ENCODE results near the gene KCNQ1.

KCNQ1 gene

GRCh38 chr11:2832533-2833020, 387.8 kb downstream of the KCNQ1 start:
- TF ChIP-seq CTCF (IDR thresholded peaks at IDR 0.05; ENCODE audit: low read length) (no peak), EZH2 (IDR thresholded peaks at IDR 0.05; ENCODE audit: borderline replicate concordance, low read length) (no peak)
- Histone ChIP-seq H3K79me2 (ENCODE audit: insufficient read depth, low read length) (no peaks in the 10 kb centered on the region), H3K4me1 (ENCODE audit: insufficient read depth, low read length, severe bottlenecking) (no peaks in the 10 kb centered on the region), H3K27me3 (ENCODE audit: insufficient read depth, low read length) (no peaks in the 10 kb centered on the region; the same call in 1 of the 2 replicates), H4K20me1 (ENCODE audit: insufficient read depth, low read length) (no peaks in the 10 kb centered on the region), H3K36me3 (ENCODE audit: insufficient read depth, low read length) (no peaks in the 10 kb centered on the region), H3K9me2 (ENCODE audit: low read depth, low read length) (no peaks in the 10 kb centered on the region), H3K4me2 (ENCODE audit: low read length) (no peak overlapping the region), H3K27ac (ENCODE audit: low read depth, low read length, poor library complexity, severe bottlenecking) (no peak overlapping the region), H3K9ac (ENCODE audit: low read length) (no peak overlapping the region), H3F3A (ENCODE audit: insufficient read depth, low read length) (no peaks in the 10 kb centered on the region), H3K9me3 (ENCODE audit: low read length) (no peaks in the 10 kb centered on the region), H3K4me3 (ENCODE audit: low read depth, low read length, poor library complexity, severe bottlenecking) (no peak overlapping the region), H2AFZ (ENCODE audit: low read length) (no peak overlapping the region)

GRCh38 chr11:2833051-2833715, 388.4 kb downstream of the KCNQ1 start:
- Histone ChIP-seq H3K36me3 (ENCODE audit: insufficient read depth, low read length) (no peaks in the 10 kb centered on the region), H3K9ac (ENCODE audit: low read length) (no peak overlapping the region), H3K9me3 (ENCODE audit: low read length) (no peaks in the 10 kb centered on the region), H3K4me2 (ENCODE audit: low read length) (no peak overlapping the region), H3K9me2 (ENCODE audit: low read depth, low read length) (no peaks in the 10 kb centered on the region), H3K4me3 (ENCODE audit: low read depth, low read length, poor library complexity, severe bottlenecking) (no peak overlapping the region), H3F3A (ENCODE audit: insufficient read depth, low read length) (no peaks in the 10 kb centered on the region), H3K79me2 (ENCODE audit: insufficient read depth, low read length) (no peaks in the 10 kb centered on the region), H3K27ac (ENCODE audit: low read depth, low read length, poor library complexity, severe bottlenecking) (no peak overlapping the region), H4K20me1 (ENCODE audit: insufficient read depth, low read length) (no peaks in the 10 kb centered on the region), H3K4me1 (ENCODE audit: insufficient read depth, low read length, severe bottlenecking) (no peaks in the 10 kb centered on the region), H2AFZ (ENCODE audit: low read length) (no peak overlapping the region), H3K27me3 (ENCODE audit: insufficient read depth, low read length) (no peaks in the 10 kb centered on the region; the same call in 1 of the 2 replicates)
- TF ChIP-seq EZH2 (IDR thresholded peaks at IDR 0.05; ENCODE audit: borderline replicate concordance, low read length): no peak
- TF ChIP-seq CTCF (IDR thresholded peaks at IDR 0.05; ENCODE audit: low read length): no peak

- Histone ChIP-seq H3K4me1 (ENCODE audit: insufficient read depth, low read length, severe bottlenecking) (no peaks in the 10 kb centered on the region), H3K4me2 (ENCODE audit: low read length) (no peak overlapping the region), H3K9me3 (ENCODE audit: low read length) (no peaks in the 10 kb centered on the region), H4K20me1 (ENCODE audit: insufficient read depth, low read length) (no peaks in the 10 kb centered on the region), H3K27ac (ENCODE audit: low read depth, low read length, poor library complexity, severe bottlenecking) (no peak overlapping the region), H2AFZ (ENCODE audit: low read length) (no peak overlapping the region), H3K4me3 (ENCODE audit: low read depth, low read length, poor library complexity, severe bottlenecking) (no peak overlapping the region), H3K79me2 (ENCODE audit: insufficient read depth, low read length) (no peaks in the 10 kb centered on the region), H3K9me2 (ENCODE audit: low read depth, low read length) (no peaks in the 10 kb centered on the region), H3F3A (ENCODE audit: insufficient read depth, low read length) (no peaks in the 10 kb centered on the region), H3K36me3 (ENCODE audit: insufficient read depth, low read length) (no peaks in the 10 kb centered on the region), H3K27me3 (ENCODE audit: insufficient read depth, low read length) (no peaks in the 10 kb centered on the region; the same call in 1 of the 2 replicates), H3K9ac (ENCODE audit: low read length) (no peak overlapping the region)
- TF ChIP-seq EZH2 (IDR thresholded peaks at IDR 0.05; ENCODE audit: borderline replicate concordance, low read length): no peak
- TF ChIP-seq CTCF (IDR thresholded peaks at IDR 0.05; ENCODE audit: low read length): no peak
Observed at GRCh38 chr11:2833716-2834502, 389.1 kb downstream of the KCNQ1 start.
